ENCODE data around the gene KDM1B. TPM values are rescaled to one million over a fixed set of nuclear protein-coding genes. Genes with fewer than 3 reads are reported as not detected.

Gene KDM1B
- total RNA-seq, 1 donor from 2014 or later, result 22.9 TPM

- no peaks in the 10 kb centered on the region for H3K27me3 ChIP-seq (ENCODE audit: control insufficient read depth, insufficient read depth, low read length)
- no peak for TF ChIP-seq CTCF (IDR thresholded peaks at IDR 0.05; ENCODE audit: insufficient read depth, low read length, poor library complexity, severe bottlenecking)
- no peaks in the 10 kb centered on the region for H3K36me3 ChIP-seq (ENCODE audit: control insufficient read depth, insufficient read depth, low read length)
- no peak for DNase-seq (ENCODE audit: low read depth)
- no peak overlapping the region for H3K4me3 ChIP-seq (ENCODE audit: low read depth, low read length)
These were observed 22.2 kb downstream of the KDM1B start for GRCh38 chr6:18177286-18177965.

GRCh38 chr6:18178960-18179615 is 23.9 kb downstream of the KDM1B start:
- no peak for DNase-seq (ENCODE audit: low read depth)
- H3K4me3 ChIP-seq (ENCODE audit: low read depth, low read length), result no peak overlapping the region
- H3K27me3 ChIP-seq (ENCODE audit: control insufficient read depth, insufficient read depth, low read length), result no peaks in the 10 kb centered on the region
- no peaks in the 10 kb centered on the region for H3K36me3 ChIP-seq (ENCODE audit: control insufficient read depth, insufficient read depth, low read length)
- no peak for TF ChIP-seq CTCF (IDR thresholded peaks at IDR 0.05; ENCODE audit: insufficient read depth, low read length, poor library complexity, severe bottlenecking)

DNA sequence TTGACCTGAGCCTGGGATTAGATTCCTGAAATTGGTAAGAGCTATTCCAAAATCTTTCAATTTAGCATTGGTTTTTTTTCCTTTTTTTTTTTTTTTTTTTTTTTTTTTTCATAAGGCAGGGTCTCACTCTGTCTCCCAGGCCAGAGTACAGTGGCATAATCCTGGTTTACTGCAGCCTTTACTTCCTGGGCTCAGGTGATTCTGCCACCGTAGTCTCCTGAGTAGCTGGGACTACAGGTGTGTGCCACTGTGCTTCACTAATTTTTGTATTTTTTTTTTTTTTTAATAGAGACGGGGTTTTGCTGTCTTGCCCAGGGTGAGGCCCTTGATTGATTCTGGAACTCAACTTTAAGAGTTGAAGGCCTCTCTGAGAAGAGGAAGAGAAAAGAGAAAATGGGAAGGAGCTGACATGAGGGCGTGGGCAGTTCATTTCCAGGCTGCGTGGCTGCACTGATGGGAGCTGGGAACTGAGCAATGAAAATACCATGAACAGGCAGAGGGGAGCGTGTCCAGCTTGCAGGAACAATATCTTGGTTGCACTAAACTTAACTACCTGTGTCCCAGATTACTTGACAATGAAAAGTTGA is 24.6 kb downstream of the KDM1B start:
- Histone ChIP-seq H3K36me3 (ENCODE audit: control insufficient read depth, insufficient read depth, low read length) (no peaks in the 10 kb centered on the region), H3K4me3 (ENCODE audit: low read depth, low read length) (no peak overlapping the region), H3K27me3 (ENCODE audit: control insufficient read depth, insufficient read depth, low read length) (no peaks in the 10 kb centered on the region)
- no peak for TF ChIP-seq CTCF (IDR thresholded peaks at IDR 0.05; ENCODE audit: insufficient read depth, low read length, poor library complexity, severe bottlenecking)
- no peak for DNase-seq (ENCODE audit: low read depth)

DNA sequence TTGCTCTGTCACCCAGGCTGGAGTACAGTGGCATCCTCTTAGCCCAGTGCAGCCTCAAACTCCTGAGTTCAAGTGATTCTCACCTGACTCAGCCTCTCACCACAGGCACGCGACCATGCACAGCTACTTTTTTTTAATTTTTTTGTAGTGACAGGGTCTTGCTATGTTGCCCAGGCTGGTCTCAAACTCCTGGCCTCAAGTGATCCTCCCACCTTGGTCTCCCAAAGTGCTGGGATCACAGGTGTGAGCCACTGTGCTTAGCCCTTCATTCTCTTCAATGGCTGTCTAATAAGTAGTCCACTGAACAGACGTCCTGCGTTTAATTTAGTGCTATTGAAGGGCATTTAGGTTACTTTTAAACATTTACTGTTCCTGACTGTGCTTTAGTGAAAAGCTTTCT is 27.3 kb downstream of the KDM1B start:
- no peak for DNase-seq (ENCODE audit: low read depth)
- H3K27me3 ChIP-seq (ENCODE audit: control insufficient read depth, insufficient read depth, low read length), result no peaks in the 10 kb centered on the region
- TF ChIP-seq CTCF (IDR thresholded peaks at IDR 0.05; ENCODE audit: insufficient read depth, low read length, poor library complexity, severe bottlenecking), result no peak
- no peaks in the 10 kb centered on the region for H3K36me3 ChIP-seq (ENCODE audit: control insufficient read depth, insufficient read depth, low read length)
- no peak overlapping the region for H3K4me3 ChIP-seq (ENCODE audit: low read depth, low read length)

GRCh38 chr6:18183766-18184165 is 28.5 kb downstream of the KDM1B start:
- Histone ChIP-seq H3K36me3 (ENCODE audit: control insufficient read depth, insufficient read depth, low read length) (no peaks in the 10 kb centered on the region), H3K27me3 (ENCODE audit: control insufficient read depth, insufficient read depth, low read length) (no peaks in the 10 kb centered on the region), H3K4me3 (ENCODE audit: low read depth, low read length) (no peak overlapping the region)
- TF ChIP-seq CTCF (IDR thresholded peaks at IDR 0.05; ENCODE audit: insufficient read depth, low read length, poor library complexity, severe bottlenecking), result no peak
- DNase-seq (ENCODE audit: low read depth), result no peak

Measured in kidney epithelial cell (primary cell).